ENCODE results near the gene ERH. TPM values are rescaled to one million over a fixed set of nuclear protein-coding genes. Genes with fewer than 3 reads are reported as not detected.

ERH gene
- total RNA-seq, 3 donors from 2014 or later, result 366 to 396 (median 372) TPM

- Mint-ChIP-seq H3K4me1 (ENCODE audit: low read depth) (peaks cover 10% of the 10 kb centered on the region), H3K9me3 (peaks cover 4% of the 10 kb centered on the region), H3K36me3 (ENCODE audit: insufficient read depth) (peaks cover 48% of the 10 kb centered on the region), H3K27me3 (ENCODE audit: low read depth) (no peaks in the 10 kb centered on the region), H3K4me3 (no peak overlapping the region)
- DNase-seq (no peak), ATAC-seq (no peak)
Observed at GRCh38 chr14:69375182-69375581, 22.9 kb downstream of the ERH start.

GRCh38 chr14:69374235-69374634 lies 23.9 kb downstream of the ERH start:
- no peak for ATAC-seq

GRCh38 chr14:69373104-69373503 lies 25.0 kb downstream of the ERH start:
- Mint-ChIP-seq H3K27me3 (ENCODE audit: low read depth) (no peaks in the 10 kb centered on the region), H3K4me1 (ENCODE audit: low read depth) (peaks cover 10% of the 10 kb centered on the region), H3K9me3 (peaks cover 4% of the 10 kb centered on the region), H3K4me3 (no peak overlapping the region), H3K36me3 (ENCODE audit: insufficient read depth) (peaks cover 34% of the 10 kb centered on the region)
- ATAC-seq, result peak; percentile 49 to 55
- DNase-seq, result no peak

More at GRCh38 chr14:69374235-69374634, 23.9 kb downstream of the ERH start:
- Mint-ChIP-seq H3K36me3 (ENCODE audit: insufficient read depth) (peaks cover 39% of the 10 kb centered on the region), H3K4me3 (no peak overlapping the region), H3K4me1 (ENCODE audit: low read depth) (peaks cover 10% of the 10 kb centered on the region), H3K9me3 (peaks cover 4% of the 10 kb centered on the region), H3K27me3 (ENCODE audit: low read depth) (no peaks in the 10 kb centered on the region)
- DNase-seq, result no peak

- Mint-ChIP-seq H3K36me3 (ENCODE audit: insufficient read depth) (peaks cover 32% of the 10 kb centered on the region), H3K9me3 (peaks cover 4% of the 10 kb centered on the region), H3K4me3 (no peak overlapping the region), H3K27me3 (ENCODE audit: low read depth) (no peaks in the 10 kb centered on the region), H3K4me1 (ENCODE audit: low read depth) (peaks cover 10% of the 10 kb centered on the region)
- ATAC-seq, result no peak
- no peak for DNase-seq
Observed at GRCh38 chr14:69372146-69372545, 26.0 kb downstream of the ERH start.

GRCh38 chr14:69370061-69370460 lies 28.0 kb downstream of the ERH start:
- ATAC-seq (no peak), DNase-seq (no peak)
- Mint-ChIP-seq H3K36me3 (ENCODE audit: insufficient read depth) (peaks cover 12% of the 10 kb centered on the region), H3K4me3 (no peak overlapping the region), H3K27me3 (ENCODE audit: low read depth) (no peaks in the 10 kb centered on the region), H3K4me1 (ENCODE audit: low read depth) (peaks cover 10% of the 10 kb centered on the region), H3K9me3 (no peaks in the 10 kb centered on the region)

- Mint-ChIP-seq H3K9me3 (no peaks in the 10 kb centered on the region), H3K36me3 (ENCODE audit: insufficient read depth) (peaks cover 4% of the 10 kb centered on the region), H3K4me1 (ENCODE audit: low read depth) (peaks cover 5% of the 10 kb centered on the region), H3K4me3 (no peak overlapping the region), H3K27me3 (ENCODE audit: low read depth) (no peaks in the 10 kb centered on the region)
- DNase-seq, result no peak
- no peak for ATAC-seq
Observed at GRCh38 chr14:69368381-69368780, 29.7 kb downstream of the ERH start.

GRCh38 chr14:69366761-69367160 lies 31.3 kb downstream of the ERH start:
- H3K4me3 Mint-ChIP-seq, result no peak overlapping the region
- H3K9me3 Mint-ChIP-seq, result no peaks in the 10 kb centered on the region
- ATAC-seq (no peak), DNase-seq (no peak)
- no peaks in the 10 kb centered on the region for H3K36me3 Mint-ChIP-seq (ENCODE audit: insufficient read depth)
- H3K27me3 Mint-ChIP-seq (ENCODE audit: low read depth), result no peaks in the 10 kb centered on the region
- H3K4me1 Mint-ChIP-seq (ENCODE audit: low read depth), result no peaks in the 10 kb centered on the region

- Mint-ChIP-seq H3K27me3 (ENCODE audit: low read depth) (no peaks in the 10 kb centered on the region), H3K4me3 (no peak overlapping the region), H3K9me3 (no peaks in the 10 kb centered on the region), H3K4me1 (ENCODE audit: low read depth) (no peaks in the 10 kb centered on the region), H3K36me3 (ENCODE audit: insufficient read depth) (no peaks in the 10 kb centered on the region)
- ATAC-seq (no peak), DNase-seq (no peak)
Observed at GRCh38 chr14:69366069-69366468, 32.0 kb downstream of the ERH start.

GRCh38 chr14:69364378-69364777 lies 33.7 kb downstream of the ERH start:
- Mint-ChIP-seq H3K9me3 (no peaks in the 10 kb centered on the region), H3K27me3 (ENCODE audit: low read depth) (peaks cover 1% of the 10 kb centered on the region), H3K4me1 (ENCODE audit: low read depth) (no peaks in the 10 kb centered on the region), H3K36me3 (ENCODE audit: insufficient read depth) (no peaks in the 10 kb centered on the region), H3K4me3 (no peak overlapping the region)
- ATAC-seq (no peak), DNase-seq (no peak)

- Mint-ChIP-seq H3K9me3 (no peaks in the 10 kb centered on the region), H3K4me3 (no peak overlapping the region), H3K36me3 (ENCODE audit: insufficient read depth) (no peaks in the 10 kb centered on the region), H3K4me1 (ENCODE audit: low read depth) (peaks cover 2% of the 10 kb centered on the region), H3K27me3 (ENCODE audit: low read depth) (peaks cover 1% of the 10 kb centered on the region)
- DNase-seq, result no peak
- ATAC-seq, result no peak
Observed at GRCh38 chr14:69363964-69364363, 34.1 kb downstream of the ERH start.

- ATAC-seq (no peak), DNase-seq (no peak)
- Mint-ChIP-seq H3K36me3 (ENCODE audit: insufficient read depth) (no peaks in the 10 kb centered on the region), H3K4me3 (no peak overlapping the region), H3K27me3 (ENCODE audit: low read depth) (peaks cover 1% of the 10 kb centered on the region), H3K9me3 (no peaks in the 10 kb centered on the region), H3K4me1 (ENCODE audit: low read depth) (peaks cover 6% of the 10 kb centered on the region)
Observed at GRCh38 chr14:69363055-69363454, 35.0 kb downstream of the ERH start.

- Mint-ChIP-seq H3K27me3 (ENCODE audit: low read depth) (peaks cover 1% of the 10 kb centered on the region), H3K4me3 (no peak overlapping the region), H3K4me1 (ENCODE audit: low read depth) (peaks cover 6% of the 10 kb centered on the region), H3K9me3 (no peaks in the 10 kb centered on the region), H3K36me3 (ENCODE audit: insufficient read depth) (no peaks in the 10 kb centered on the region)
- DNase-seq, result no peak
- no peak for ATAC-seq
Observed at GRCh38 chr14:69360438-69361108, 37.5 kb downstream of the ERH start.

GRCh38 chr14:69358966-69359365 lies 39.1 kb downstream of the ERH start:
- no peak overlapping the region for H3K4me3 Mint-ChIP-seq
- no peaks in the 10 kb centered on the region for H3K9me3 Mint-ChIP-seq
- peaks cover 18% of the 10 kb centered on the region for H3K4me1 Mint-ChIP-seq (ENCODE audit: low read depth)
- no peaks in the 10 kb centered on the region for H3K36me3 Mint-ChIP-seq (ENCODE audit: insufficient read depth)
- DNase-seq (no peak), ATAC-seq (no peak)
- H3K27me3 Mint-ChIP-seq (ENCODE audit: low read depth), result peaks cover 1% of the 10 kb centered on the region

GRCh38 chr14:69358233-69358963 lies 39.7 kb downstream of the ERH start:
- Mint-ChIP-seq H3K27me3 (ENCODE audit: low read depth) (peaks cover 1% of the 10 kb centered on the region), H3K4me3 (no peak overlapping the region), H3K4me1 (ENCODE audit: low read depth) (peaks cover 18% of the 10 kb centered on the region), H3K36me3 (ENCODE audit: insufficient read depth) (no peaks in the 10 kb centered on the region), H3K9me3 (no peaks in the 10 kb centered on the region)
- ATAC-seq (peak; percentile 72 to 81), DNase-seq (no peak)

GRCh38 chr14:69357544-69358200 lies 40.4 kb downstream of the ERH start:
- Mint-ChIP-seq H3K9me3 (no peaks in the 10 kb centered on the region), H3K4me1 (ENCODE audit: low read depth) (peaks cover 18% of the 10 kb centered on the region), H3K4me3 (no peak overlapping the region), H3K27me3 (ENCODE audit: low read depth) (peaks cover 1% of the 10 kb centered on the region), H3K36me3 (ENCODE audit: insufficient read depth) (no peaks in the 10 kb centered on the region)
- DNase-seq, result no peak
- no peak for ATAC-seq

Data from activated T-cell treated with anti-CD3 and anti-CD28 coated beads, Interleukin-2, amount 50 U/mL, for 4 hours (primary cell).